Aorta (tissue), 5 donors: Measurements from ENCODE around the gene EN1. TPM values are rescaled to one million over a fixed set of nuclear protein-coding genes. Genes with fewer than 3 reads are reported as not detected.

ENCODE experiments used
- ATAC-seq: fragments of 200-7000 bp; cut with Tn5 transposase; one replicate; pipeline ENCODE4 v1.9.1; 2022; ENCODE audit warnings: moderate library complexity; ENCODE audit not compliant: low FRiP score
- DNase-seq, 2 donors: peaks; one replicate each; pipeline ENCODE4 v3.0.0-alpha.2; 2020
- H3K27ac ChIP-seq, 2 donors: one replicate each; pipeline ENCODE4 v1.5.1; 2013; ENCODE audit warnings: low read length in 2 of 2, mild to moderate bottlenecking in 2 of 2, moderate library complexity in 2 of 2, control low read depth in 1 of 2, inconsistent platforms in 1 of 2, low read depth in 1 of 2
- H3K27me3 ChIP-seq, 2 donors: one replicate each; pipeline ENCODE4 v1.6.1; 2013; ENCODE audit warnings: control low read depth in 1 of 2, low read length in 1 of 2, mild to moderate bottlenecking in 1 of 2, moderate library complexity in 1 of 2; ENCODE audit not compliant: insufficient read depth in 2 of 2, control insufficient read depth in 1 of 2
- H3K36me3 ChIP-seq, 2 donors: one replicate each; pipeline ENCODE4 v1.6.1; 2013; ENCODE audit warnings: control low read depth in 1 of 2, low read length in 1 of 2, mild to moderate bottlenecking in 1 of 2; ENCODE audit not compliant: insufficient read depth in 2 of 2, control insufficient read depth in 1 of 2
- H3K4me1 ChIP-seq, 2 donors: one replicate each; pipeline ENCODE4 v1.6.1; 2013; ENCODE audit warnings: low read length in 2 of 2, control low read depth in 1 of 2, mild to moderate bottlenecking in 1 of 2, moderate library complexity in 1 of 2; ENCODE audit not compliant: insufficient read depth in 2 of 2, control insufficient read depth in 1 of 2
- H3K4me3 ChIP-seq, 2 donors: one replicate each; pipeline ENCODE4 v1.5.1; 2013; ENCODE audit warnings: low read length in 2 of 2, control low read depth in 1 of 2, mild to moderate bottlenecking in 1 of 2
- H3K9me3 ChIP-seq: one replicate; pipeline ENCODE4 v1.6.1; 2013; ENCODE audit warnings: mild to moderate bottlenecking, low read length; ENCODE audit not compliant: control insufficient read depth
- WGBS, 2 donors: extraction: QIAGEN DNeasy Blood & Tissue Kit; methylation state at CpG; one replicate each; pipeline ENCODE4 v1.1.7; 2013; 5-methylcytosine and 5-hydroxymethylcytosine counted together
- intact Hi-C, 2 donors: fragments of 100-400 bp; cut with DNase I; formaldehyde crosslinking; loops; one replicate each; pipeline versions ENCODE4 v1.14.2 to v1.15.0; 2022
- polyA plus RNA-seq, 2 donors: library from polyadenylated mRNA; stranded (reverse); fragments of 200-250 nt; gene quantifications; one replicate each; pipeline ENCODE4 v1.2.3, GENCODE V29; 2013
- total RNA-seq, 2 donors: library from RNA; stranded (reverse); fragmentation: NEBNext Ultra II Directional; extraction: Animal tissue kit (Norgen Biotek cat#: 25700); gene quantifications; one replicate each; pipeline ENCODE4 v1.2.1, GENCODE V29; 2021
- donor health status: healthy with polysubstance abuse.
- donor health status: Bipolar disorder and iron deficiency.
- donor health status: DM: no; HTN: no; CAD: no.
- donor health status: DM: no; HTN: no; CAD: no.
- donor health status: DM: yes; HTN: yes; CAD: no.

The EN1 gene
- total and polyA plus RNA-seq, 4 donors = not detected

DNA sequence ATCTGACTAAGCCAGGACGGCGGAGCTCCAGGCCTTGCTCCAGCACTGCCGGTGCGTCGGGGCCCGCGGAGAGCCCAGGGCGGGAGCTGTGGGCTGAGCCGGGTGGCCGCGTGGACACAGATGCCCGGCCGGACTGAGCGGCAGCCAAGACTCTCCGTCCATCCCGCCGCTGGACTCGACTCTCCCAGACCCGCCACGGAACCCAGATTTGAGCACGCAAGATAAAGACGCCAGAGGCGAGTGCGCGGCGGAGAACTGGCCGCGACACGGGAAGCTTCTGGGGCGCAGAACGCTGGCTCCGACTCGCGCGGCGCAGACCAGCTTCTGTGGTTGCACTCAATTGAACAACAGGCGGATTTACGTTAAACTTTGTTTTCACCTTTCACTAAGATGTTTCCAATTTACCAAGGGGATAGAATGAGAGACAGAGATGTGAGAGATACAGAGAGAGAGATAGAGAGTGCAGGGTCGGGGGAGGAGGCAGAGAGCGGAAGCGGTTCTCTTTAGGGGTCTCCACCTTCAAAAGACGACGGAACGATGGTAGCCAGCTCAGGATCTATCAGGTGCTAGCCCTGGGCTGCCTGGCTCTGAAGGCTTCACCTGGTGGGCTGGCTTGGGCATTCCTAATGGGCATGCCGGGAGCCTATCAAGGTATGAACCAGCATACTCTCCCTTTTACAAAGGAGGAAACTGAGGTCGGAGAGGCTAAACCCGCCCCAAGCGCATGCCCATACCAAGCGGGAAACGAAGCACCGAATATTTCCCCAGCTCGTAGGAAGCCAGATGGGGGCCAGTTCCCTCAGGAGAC, 10.4 kb upstream of the EN1 start:
- H3K4me1 ChIP-seq = no peaks in the 10 kb centered on the region
- ATAC-seq = no peak
- H3K27ac ChIP-seq = no peak overlapping the region
- H3K27me3 ChIP-seq = no peaks in the 10 kb centered on the region
- H3K36me3 ChIP-seq = no peaks in the 10 kb centered on the region
- H3K9me3 ChIP-seq = no peaks in the 10 kb centered on the region
- DNase-seq = no peak
- intact Hi-C loops = loop anchor here (5.0 to 10.0 kb wide), 2 partner anchors 323 to 811 kb away; no protein-coding TSS in a partner anchor
- H3K4me3 ChIP-seq = no peak overlapping the region
- WGBS, 2 donors = 2 to 3% methylated on average over 52 of the region's 52 CpGs

DNA sequence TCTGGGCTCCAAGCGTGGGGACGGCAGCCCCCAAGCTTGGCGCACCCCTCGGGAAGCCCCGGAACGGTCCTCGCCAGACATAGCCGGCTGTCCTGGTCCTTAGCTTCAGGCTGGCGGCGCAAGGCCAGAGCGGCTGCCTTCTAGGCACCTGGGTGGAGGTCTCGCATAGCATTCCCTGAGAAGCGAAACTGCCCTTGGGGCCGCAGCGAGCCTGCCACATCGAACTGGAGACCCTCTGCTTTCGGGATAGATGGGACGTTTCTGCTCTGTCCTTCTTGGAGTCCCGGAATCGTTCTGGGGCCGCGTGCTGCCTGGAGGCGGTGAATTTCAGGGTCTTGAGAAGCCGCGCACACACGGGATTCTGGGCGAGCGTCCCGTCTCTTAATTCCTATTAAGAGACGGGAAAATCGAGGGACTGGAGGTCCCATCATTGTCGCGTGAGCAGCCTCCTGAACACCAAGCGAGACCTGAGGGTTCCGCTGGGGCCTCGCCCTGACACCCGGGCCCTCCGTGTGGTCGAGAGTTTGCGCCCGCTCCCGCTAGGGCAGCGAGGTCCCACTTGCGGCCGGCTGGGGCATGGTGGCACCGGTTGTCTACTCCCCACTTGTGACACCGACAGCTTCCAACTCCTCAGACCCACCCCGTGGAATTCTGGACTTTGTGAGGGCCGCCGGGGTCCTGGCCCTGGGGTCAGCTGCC, 9.7 kb upstream of the EN1 start:
- intact Hi-C loops = loop anchor here (5.0 to 10.0 kb wide), 2 partner anchors 322 to 810 kb away; no protein-coding TSS in a partner anchor
- Histone ChIP-seq H3K27me3 (no peaks in the 10 kb centered on the region), H3K4me3 (no peak overlapping the region), H3K27ac (no peak overlapping the region), H3K36me3 (no peaks in the 10 kb centered on the region), H3K9me3 (no peaks in the 10 kb centered on the region), H3K4me1 (no peaks in the 10 kb centered on the region)
- no peak for ATAC-seq
- DNase-seq = no peak
- 3 to 4% methylated on average over 50 of the region's 50 CpGs for WGBS, 2 donors

DNA sequence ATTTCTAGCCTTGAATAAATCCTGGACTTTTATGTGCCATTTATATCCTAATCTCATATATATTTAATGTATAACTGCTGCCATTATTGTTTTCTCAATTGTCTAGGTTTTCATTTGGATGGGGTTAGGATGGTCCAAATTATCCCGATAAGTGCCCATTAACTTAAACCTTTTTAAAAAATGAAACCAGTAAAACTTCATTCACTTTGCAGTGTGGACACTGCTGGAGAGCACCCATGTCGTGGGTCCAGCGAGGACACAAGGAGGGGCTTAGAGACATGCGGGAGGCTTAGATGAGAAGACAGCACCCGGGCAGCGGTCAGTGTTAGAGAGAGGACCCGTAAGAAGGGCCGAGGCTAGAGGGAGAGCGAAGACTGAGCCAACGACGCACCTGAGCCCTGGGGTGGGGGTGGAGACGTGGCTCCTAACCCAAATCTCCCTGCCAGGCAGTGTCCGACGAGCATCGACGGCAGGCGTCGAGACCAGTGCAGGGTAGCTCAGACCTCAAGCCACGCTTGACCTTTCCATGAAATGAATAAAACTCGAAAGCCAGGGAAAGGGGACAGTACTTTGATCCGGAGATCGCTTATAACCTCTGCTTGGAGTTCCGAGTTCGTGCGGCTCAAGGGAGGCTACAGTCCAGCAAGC, 9.0 kb upstream of the EN1 start:
- ATAC-seq = no peak
- H3K9me3 ChIP-seq = no peaks in the 10 kb centered on the region
- H3K27ac ChIP-seq = no peak overlapping the region
- WGBS, 2 donors = 8% methylated on average over 25 of the region's 25 CpGs
- H3K4me1 ChIP-seq = no peaks in the 10 kb centered on the region
- intact Hi-C loops = loop anchor here (5.0 to 10.0 kb wide), 2 partner anchors 322 to 809 kb away; no protein-coding TSS in a partner anchor
- H3K36me3 ChIP-seq = no peaks in the 10 kb centered on the region
- no peak for DNase-seq
- H3K4me3 ChIP-seq = no peak overlapping the region
- H3K27me3 ChIP-seq = no peaks in the 10 kb centered on the region

DNA sequence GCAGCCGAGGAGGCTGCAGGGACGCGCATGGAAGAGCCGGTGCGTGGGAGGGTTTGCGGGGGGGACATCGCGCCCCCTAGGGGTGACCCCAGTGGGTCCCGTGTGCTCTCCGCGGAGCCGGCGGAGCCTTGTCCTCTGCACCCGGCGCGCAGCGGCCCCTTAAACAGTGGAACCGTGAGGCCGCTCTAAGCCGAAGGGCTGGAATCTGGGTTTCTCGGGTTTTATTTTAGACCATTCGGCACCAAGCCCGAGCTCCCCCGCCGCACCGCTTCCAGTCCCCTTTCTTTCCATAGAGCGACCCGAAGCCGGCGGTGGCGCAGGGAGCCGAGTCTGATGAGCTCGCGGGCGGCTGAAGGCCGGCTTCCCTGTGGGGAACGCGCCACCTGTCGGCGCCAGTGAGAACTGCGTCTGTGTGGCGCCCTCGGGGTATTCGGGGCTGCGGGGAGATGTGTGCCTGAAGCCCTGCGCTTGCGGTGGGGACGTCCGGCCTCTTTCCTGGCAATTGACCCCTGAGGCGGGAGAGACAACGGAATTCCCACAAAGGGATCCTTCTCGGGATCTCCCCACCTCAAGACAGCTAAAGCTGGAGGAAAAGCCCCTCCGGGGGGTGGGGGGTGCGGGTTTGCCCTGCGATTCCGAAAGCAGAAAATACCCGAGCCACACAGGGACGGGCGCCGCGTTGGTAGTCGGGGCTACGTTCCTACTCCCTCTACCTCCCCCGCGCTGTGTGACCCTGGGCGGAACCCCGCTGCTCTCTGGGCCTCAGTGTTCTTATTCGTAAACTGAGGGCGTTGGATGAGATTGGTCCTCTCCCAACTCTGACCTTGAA, 8.2 kb upstream of the EN1 start:
- DNase-seq = peak; percentile 83 to 95
- no peaks in the 10 kb centered on the region for H3K4me1 ChIP-seq
- 2 to 3% methylated on average over 65 to 69 of the region's 69 CpGs for WGBS, 2 donors
- no peak overlapping the region for H3K4me3 ChIP-seq
- H3K9me3 ChIP-seq = no peaks in the 10 kb centered on the region
- ATAC-seq = peak; percentile 85
- no peaks in the 10 kb centered on the region for H3K36me3 ChIP-seq
- intact Hi-C loops = loop anchor here (5.0 to 10.0 kb wide), 2 partner anchors 321 to 808 kb away; no protein-coding TSS in a partner anchor
- no peak overlapping the region for H3K27ac ChIP-seq
- H3K27me3 ChIP-seq = no peaks in the 10 kb centered on the region

DNA sequence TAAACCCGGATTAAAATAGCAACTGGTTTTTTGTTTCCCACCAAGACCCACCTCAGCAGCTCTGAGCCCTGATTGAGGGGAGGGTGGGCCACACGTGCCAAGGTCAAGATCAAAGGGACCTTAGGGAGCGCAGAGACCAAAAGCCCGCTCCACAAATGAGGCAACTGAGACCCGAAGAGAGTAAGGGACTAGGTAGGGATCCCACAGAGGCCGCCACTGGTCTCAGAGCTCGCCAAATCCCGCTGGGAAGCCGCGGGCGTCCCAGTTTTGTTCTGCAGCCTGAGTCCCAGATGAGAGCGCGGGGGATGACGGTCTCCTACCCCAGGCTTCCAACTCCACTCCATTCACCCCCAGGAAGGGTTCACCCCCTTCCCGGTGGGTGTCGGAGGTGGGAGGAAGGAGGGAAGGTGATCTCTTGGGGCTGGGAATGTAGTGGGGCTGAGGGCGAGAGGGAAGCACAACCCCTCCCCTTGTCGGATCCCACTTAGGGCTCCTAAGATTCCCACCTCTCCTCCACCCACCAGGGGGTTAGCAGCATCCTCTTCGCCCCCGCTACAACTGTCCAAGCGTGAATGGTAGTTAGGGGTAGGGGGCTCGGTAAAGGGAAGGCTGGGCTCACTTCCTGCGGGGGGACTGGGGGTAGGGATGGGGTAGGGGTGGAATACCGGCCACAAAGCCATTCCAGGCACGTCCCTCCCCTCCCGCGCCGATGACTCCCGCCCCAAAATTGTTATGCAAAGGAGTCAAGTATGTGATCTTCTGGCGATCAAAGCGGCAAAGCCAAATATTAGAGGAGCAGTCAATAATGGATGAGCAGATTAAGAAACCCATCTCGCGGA, 7.3 kb upstream of the EN1 start:
- H3K4me1 ChIP-seq = no peaks in the 10 kb centered on the region
- H3K9me3 ChIP-seq = no peaks in the 10 kb centered on the region
- WGBS, 2 donors = 4 to 5% methylated on average over 33 of the region's 33 CpGs
- H3K27ac ChIP-seq = no peak overlapping the region
- no peaks in the 10 kb centered on the region for H3K27me3 ChIP-seq
- ATAC-seq (no peak), DNase-seq (no peak)
- H3K4me3 ChIP-seq = no peak overlapping the region
- H3K36me3 ChIP-seq = no peaks in the 10 kb centered on the region
- intact Hi-C loops = loop anchor here (5.0 to 10.0 kb wide), 2 partner anchors 320 to 807 kb away; no protein-coding TSS in a partner anchor

GRCh38 chr2:118853651-118854291, 6.3 kb upstream of the EN1 start:
- no peaks in the 10 kb centered on the region for H3K4me1 ChIP-seq
- ATAC-seq (no peak), DNase-seq (no peak)
- intact Hi-C loops = loop anchor here in 1 of 2 donors (10.0 kb wide), 1 partner anchor 319 kb away; no protein-coding TSS in a partner anchor
- H3K9me3 ChIP-seq = no peaks in the 10 kb centered on the region
- H3K27ac ChIP-seq = no peak overlapping the region
- no peak overlapping the region for H3K4me3 ChIP-seq
- H3K36me3 ChIP-seq = no peaks in the 10 kb centered on the region
- no peaks in the 10 kb centered on the region for H3K27me3 ChIP-seq
- WGBS, 2 donors = 5% methylated on average over 42 of the region's 42 CpGs

DNA sequence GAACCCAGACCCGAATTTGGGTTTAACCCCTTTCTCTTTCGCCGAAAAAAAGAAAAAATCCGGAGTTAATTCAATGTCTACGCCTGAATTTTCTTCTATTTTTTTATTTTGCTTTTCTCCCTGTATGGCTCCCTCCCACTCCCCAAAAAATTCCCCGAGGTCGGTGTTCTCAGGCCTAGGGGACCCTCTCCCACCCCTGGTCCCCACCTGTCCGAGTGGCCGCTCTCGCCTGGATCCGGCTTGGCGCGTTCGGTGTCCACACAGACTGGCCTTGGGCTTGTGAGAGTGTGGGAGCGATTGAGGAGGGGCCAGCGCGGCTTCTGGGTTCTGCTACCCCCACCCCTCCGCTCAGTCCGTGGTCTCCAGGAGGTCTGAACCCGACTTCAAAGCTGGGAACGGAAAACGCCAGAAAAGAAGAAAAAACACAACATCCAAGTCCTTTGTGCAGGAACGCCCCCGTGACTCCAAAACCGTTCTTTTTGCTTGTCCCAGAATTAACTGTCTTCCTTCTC, 5.7 kb upstream of the EN1 start:
- 7 to 9% methylated on average over 25 of the region's 25 CpGs for WGBS, 2 donors
- no peaks in the 10 kb centered on the region for H3K4me1 ChIP-seq
- DNase-seq (no peak), ATAC-seq (no peak)
- H3K27ac ChIP-seq = no peak overlapping the region
- no peaks in the 10 kb centered on the region for H3K36me3 ChIP-seq
- intact Hi-C loops = loop anchor here in 1 of 2 donors (10.0 kb wide), 1 partner anchor 318 kb away; no protein-coding TSS in a partner anchor
- H3K4me3 ChIP-seq = no peak overlapping the region
- no peaks in the 10 kb centered on the region for H3K9me3 ChIP-seq
- H3K27me3 ChIP-seq = no peaks in the 10 kb centered on the region
